HPDE6-E6E7 (cell line): ENCODE measurements around the gene CCDC170.
"Not testable (repeated sequence)": the region's sequence is repeated elsewhere in the genome, so short reads cannot be mapped to it uniquely, and the experiment has no call there.

Experiments
- DNase-seq: peaks from one replicate; pipeline ENCODE4 v3.0.0; 2011; ENCODE audit warnings: missing footprints; ENCODE audit errors: extremely low spot score

Gene CCDC170

GRCh38 chr6:151493161-151493803, 535 bp upstream of the CCDC170 start:
- DNase-seq, result no peak

- peak; percentile 16 for DNase-seq
Observed at GRCh38 chr6:151494235-151494935, 568 bp downstream of the CCDC170 start.

- no peak for DNase-seq
Observed at GRCh38 chr6:151494936-151495320, 1.1 kb downstream of the CCDC170 start.

- no peak for DNase-seq
Observed at GRCh38 chr6:151495380-151495779, 1.6 kb downstream of the CCDC170 start.

GRCh38 chr6:151497905-151498304, 4.1 kb downstream of the CCDC170 start:
- DNase-seq, result no peak

- DNase-seq, result no peak
Observed at GRCh38 chr6:151498327-151498726, 4.5 kb downstream of the CCDC170 start.

- DNase-seq, result no peak
Observed at GRCh38 chr6:151499551-151499950, 5.7 kb downstream of the CCDC170 start.

GRCh38 chr6:151501511-151502136, 7.8 kb downstream of the CCDC170 start:
- DNase-seq, result no peak

- DNase-seq, result peak; percentile 34
Observed at GRCh38 chr6:151502499-151502898, 8.7 kb downstream of the CCDC170 start.

- DNase-seq, result no peak
Observed at GRCh38 chr6:151506761-151507160, 12.9 kb downstream of the CCDC170 start.

GRCh38 chr6:151509048-151509447, 15.2 kb downstream of the CCDC170 start:
- no peak for DNase-seq

- DNase-seq, result no peak
Observed at GRCh38 chr6:151512481-151512880, 18.7 kb downstream of the CCDC170 start.

- DNase-seq, result no peak
Observed at GRCh38 chr6:151514000-151514730, 20.3 kb downstream of the CCDC170 start.

GRCh38 chr6:151518992-151519391, 25.2 kb downstream of the CCDC170 start:
- not testable (repeated sequence) for DNase-seq

- no peak for DNase-seq
Observed at GRCh38 chr6:151523034-151523433, 29.2 kb downstream of the CCDC170 start.

- DNase-seq, result no peak
Observed at GRCh38 chr6:151524059-151524458, 30.2 kb downstream of the CCDC170 start.

- no peak for DNase-seq
Observed at GRCh38 chr6:151534576-151534975, 40.8 kb downstream of the CCDC170 start.

- no peak for DNase-seq
Observed at GRCh38 chr6:151535476-151536187, 41.8 kb downstream of the CCDC170 start.

GRCh38 chr6:151536188-151536479, 42.3 kb downstream of the CCDC170 start:
- DNase-seq, result no peak

GRCh38 chr6:151537556-151537955, 43.7 kb downstream of the CCDC170 start:
- no peak for DNase-seq

- DNase-seq, result no peak
Observed at GRCh38 chr6:151539506-151540268, 45.9 kb downstream of the CCDC170 start.
